Measurements from ENCODE around the gene MASP1.

DNA sequence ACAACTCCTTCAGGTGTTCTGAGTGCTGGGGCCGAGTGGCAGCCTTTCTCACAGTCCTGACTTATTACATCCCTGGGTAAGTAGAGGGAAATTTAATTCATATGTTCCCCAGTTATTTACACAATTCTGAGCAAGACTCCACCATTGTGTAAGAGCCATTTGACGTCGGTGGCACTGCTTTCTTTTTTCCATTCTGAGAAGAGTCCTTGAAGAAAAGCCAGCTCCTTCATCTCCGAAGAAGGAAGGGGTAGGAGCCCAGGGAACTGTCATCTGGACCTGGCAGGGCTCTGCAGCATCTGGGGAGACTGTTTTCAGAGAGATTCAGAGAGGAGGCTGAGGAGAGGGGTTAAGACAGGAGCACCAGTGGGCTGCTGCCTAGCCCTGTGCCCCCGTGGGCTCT, 22.6 kb upstream of the MASP1 start:
- TF ChIP-seq, protein P1, sequence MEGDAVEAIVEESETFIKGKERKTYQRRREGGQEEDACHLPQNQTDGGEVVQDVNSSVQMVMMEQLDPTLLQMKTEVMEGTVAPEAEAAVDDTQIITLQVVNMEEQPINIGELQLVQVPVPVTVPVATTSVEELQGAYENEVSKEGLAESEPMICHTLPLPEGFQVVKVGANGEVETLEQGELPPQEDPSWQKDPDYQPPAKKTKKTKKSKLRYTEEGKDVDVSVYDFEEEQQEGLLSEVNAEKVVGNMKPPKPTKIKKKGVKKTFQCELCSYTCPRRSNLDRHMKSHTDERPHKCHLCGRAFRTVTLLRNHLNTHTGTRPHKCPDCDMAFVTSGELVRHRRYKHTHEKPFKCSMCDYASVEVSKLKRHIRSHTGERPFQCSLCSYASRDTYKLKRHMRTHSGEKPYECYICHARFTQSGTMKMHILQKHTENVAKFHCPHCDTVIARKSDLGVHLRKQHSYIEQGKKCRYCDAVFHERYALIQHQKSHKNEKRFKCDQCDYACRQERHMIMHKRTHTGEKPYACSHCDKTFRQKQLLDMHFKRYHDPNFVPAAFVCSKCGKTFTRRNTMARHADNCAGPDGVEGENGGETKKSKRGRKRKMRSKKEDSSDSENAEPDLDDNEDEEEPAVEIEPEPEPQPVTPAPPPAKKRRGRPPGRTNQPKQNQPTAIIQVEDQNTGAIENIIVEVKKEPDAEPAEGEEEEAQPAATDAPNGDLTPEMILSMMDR (IDR thresholded peaks at IDR 0.05; ENCODE audit: poor library complexity, severe bottlenecking), result no peak
- TF ChIP-seq EP300 (conservative IDR thresholded peaks at IDR 0.05; ENCODE audit: poor library complexity, severe bottlenecking), result no peak
- no peak for TF ChIP-seq POLR2AphosphoS5 (IDR thresholded peaks at IDR 0.05)
- no peak for TF ChIP-seq MXI1 (conservative IDR thresholded peaks at IDR 0.05; ENCODE audit: poor library complexity, severe bottlenecking)
- TF ChIP-seq TAF1 (IDR thresholded peaks at IDR 0.05; ENCODE audit: low read depth), result no peak

Measured in neural cell (in vitro differentiated cells).